Kidney (tissue), 14 donors: ENCODE measurements around the gene CRB2. TPM values are rescaled to one million over a fixed set of nuclear protein-coding genes. Genes with fewer than 3 reads are reported as not detected.

Experiments used
- DNase-seq, 5 donors: peaks; one replicate each; pipeline ENCODE4 v3.0.0-alpha.2; 2013 to 2020
- FAIRE-seq: peaks from 2 replicates; lab custom pipeline; 2012; peaks lifted over from hg19 to GRCh38; lab: Jason Lieb, UNC
- H3K27ac ChIP-seq, 2 donors: one replicate each; pipeline ENCODE4 v1.7.0; 2013; ENCODE audit warnings: low read depth in 2 of 2, low read length in 2 of 2, inconsistent platforms in 1 of 2
- H3K27me3 ChIP-seq: one replicate; pipeline ENCODE4 v1.7.1; 2013; ENCODE audit warnings: low read length, inconsistent platforms; ENCODE audit not compliant: control insufficient read depth, insufficient read depth
- H3K36me3 ChIP-seq, 3 donors: one replicate each; pipeline versions ENCODE4 v1.7.0 to v1.7.1; 2013; ENCODE audit warnings: low read length in 3 of 3, control low read depth in 1 of 3, inconsistent platforms in 1 of 3; ENCODE audit not compliant: insufficient read depth in 3 of 3, control insufficient read depth in 2 of 3
- H3K4me1 ChIP-seq, 3 donors: one replicate each; pipeline versions ENCODE4 v1.7.0 to v1.7.1; 2013; ENCODE audit warnings: low read length in 3 of 3, inconsistent platforms in 1 of 3, low read depth in 1 of 3; ENCODE audit not compliant: control insufficient read depth in 2 of 3, insufficient read depth in 2 of 3
- H3K4me3 ChIP-seq, 3 donors: one replicate each; pipeline versions ENCODE4 v1.7.0 to v1.8.1; 2013; ENCODE audit warnings: low read length in 3 of 3, control low read depth in 1 of 3, inconsistent platforms in 1 of 3
- H3K9ac ChIP-seq, 3 donors: one replicate each; pipeline versions ENCODE4 v1.7.0 to v1.7.1; 2013; ENCODE audit warnings: low read length in 3 of 3, control low read depth in 1 of 3, inconsistent platforms in 1 of 3
- H3K9me3 ChIP-seq, 3 donors: one replicate each; pipeline versions ENCODE4 v1.7.0 to v1.7.1; 2013; ENCODE audit warnings: low read length in 3 of 3, control low read depth in 1 of 3, inconsistent platforms in 1 of 3; ENCODE audit not compliant: control insufficient read depth in 2 of 3, insufficient read depth in 1 of 3
- intact Hi-C: fragments of 100-400 bp; cut with DNase I; formaldehyde crosslinking; loops from one replicate; pipeline ENCODE4 v1.11.1; 2022
- polyA plus RNA-seq: library from polyadenylated mRNA; stranded (reverse); fragments of 350-450 nt; fragmentation: Illumina TruSeq; extraction: RNeasy Lipid Tissue Mini Kit (QIAGEN cat#74804); gene quantifications from one replicate; pipeline ENCODE4 v1.2.3, GENCODE V29; 2014; ENCODE audit warnings: low read depth, low replicate concordance; ENCODE audit not compliant: insufficient read depth
- total RNA-seq: library from RNA; stranded (reverse); fragmentation: NEBNext Ultra II Directional; extraction: Animal tissue kit (Norgen Biotek cat#: 25700); gene quantifications from one replicate; pipeline ENCODE4 v1.2.1, GENCODE V29; 2021
- TF ChIP-seq, protein P1 (sequence below): IDR thresholded peaks from 3 replicates; pipeline ENCODE4 v1.5.1; 2012; ENCODE audit warnings: mild to moderate bottlenecking, moderate library complexity, borderline replicate concordance; ENCODE audit not compliant: insufficient read depth; ENCODE audit errors: extremely low read depth
- donor health status: control.
- donor health status: control.
- donor health status: control.
- donor health status: control.
- donor health status: control.
- donor health status: DM: yes; HTN: yes; CAD: no.
- donor health status: Normal renal cell carcinoma (clear cell type).

Gene CRB2
- total and polyA plus RNA-seq, 2 donors from 2014 or later = 0.88 to 8.4 TPM

DNA sequence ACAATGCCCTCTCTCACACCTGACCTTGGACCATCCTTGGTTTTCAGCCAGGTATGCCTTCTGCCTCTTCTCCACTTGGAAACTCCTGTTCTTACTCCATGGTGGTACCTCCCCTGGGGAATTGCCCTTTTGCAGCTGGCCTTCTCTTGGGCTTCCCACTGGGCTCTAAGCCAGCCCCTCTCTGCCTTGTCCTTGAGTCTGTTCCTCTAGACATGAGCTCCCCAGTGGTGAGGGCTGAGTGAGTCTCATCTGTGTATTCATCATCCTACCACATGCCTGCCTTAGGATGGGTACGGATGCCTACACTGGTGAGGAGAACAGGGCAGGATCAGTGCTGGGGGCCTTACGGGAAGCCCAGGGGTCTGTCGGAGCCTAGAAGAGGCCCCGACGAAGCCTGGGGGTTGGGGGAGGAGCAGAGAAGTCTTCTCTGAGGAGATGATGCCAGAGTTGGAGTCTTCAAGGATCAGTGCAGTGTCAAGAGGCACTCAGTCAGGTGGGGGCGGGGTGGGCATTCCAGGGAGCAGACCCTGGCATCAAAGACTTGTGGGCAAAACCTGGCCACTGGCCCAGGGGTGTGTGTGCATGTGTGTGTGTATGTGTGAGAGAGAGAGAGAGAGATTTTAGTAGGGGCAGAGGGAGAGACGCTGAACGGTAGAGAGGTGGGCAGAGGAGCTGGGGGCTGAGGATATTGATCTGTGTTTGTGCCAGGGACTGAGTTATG is 5.2 kb upstream of the CRB2 start:
- intact Hi-C loops = loop anchor here (10.0 kb wide), 1 partner anchor 266 kb away; no protein-coding TSS in a partner anchor
- no peaks in the 10 kb centered on the region for H3K9me3 ChIP-seq
- TF ChIP-seq, protein P1, sequence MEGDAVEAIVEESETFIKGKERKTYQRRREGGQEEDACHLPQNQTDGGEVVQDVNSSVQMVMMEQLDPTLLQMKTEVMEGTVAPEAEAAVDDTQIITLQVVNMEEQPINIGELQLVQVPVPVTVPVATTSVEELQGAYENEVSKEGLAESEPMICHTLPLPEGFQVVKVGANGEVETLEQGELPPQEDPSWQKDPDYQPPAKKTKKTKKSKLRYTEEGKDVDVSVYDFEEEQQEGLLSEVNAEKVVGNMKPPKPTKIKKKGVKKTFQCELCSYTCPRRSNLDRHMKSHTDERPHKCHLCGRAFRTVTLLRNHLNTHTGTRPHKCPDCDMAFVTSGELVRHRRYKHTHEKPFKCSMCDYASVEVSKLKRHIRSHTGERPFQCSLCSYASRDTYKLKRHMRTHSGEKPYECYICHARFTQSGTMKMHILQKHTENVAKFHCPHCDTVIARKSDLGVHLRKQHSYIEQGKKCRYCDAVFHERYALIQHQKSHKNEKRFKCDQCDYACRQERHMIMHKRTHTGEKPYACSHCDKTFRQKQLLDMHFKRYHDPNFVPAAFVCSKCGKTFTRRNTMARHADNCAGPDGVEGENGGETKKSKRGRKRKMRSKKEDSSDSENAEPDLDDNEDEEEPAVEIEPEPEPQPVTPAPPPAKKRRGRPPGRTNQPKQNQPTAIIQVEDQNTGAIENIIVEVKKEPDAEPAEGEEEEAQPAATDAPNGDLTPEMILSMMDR = no peak
- no peak overlapping the region for H3K9ac ChIP-seq
- no peaks in the 10 kb centered on the region for H3K27me3 ChIP-seq
- no peak overlapping the region for H3K4me3 ChIP-seq
- H3K27ac ChIP-seq = no peak overlapping the region
- peaks cover 0 to 6% (median 0%) of the 10 kb centered on the region in 3 donors for H3K4me1 ChIP-seq
- DNase-seq (no peak), FAIRE-seq (no peak)
- no peaks in the 10 kb centered on the region for H3K36me3 ChIP-seq

DNA sequence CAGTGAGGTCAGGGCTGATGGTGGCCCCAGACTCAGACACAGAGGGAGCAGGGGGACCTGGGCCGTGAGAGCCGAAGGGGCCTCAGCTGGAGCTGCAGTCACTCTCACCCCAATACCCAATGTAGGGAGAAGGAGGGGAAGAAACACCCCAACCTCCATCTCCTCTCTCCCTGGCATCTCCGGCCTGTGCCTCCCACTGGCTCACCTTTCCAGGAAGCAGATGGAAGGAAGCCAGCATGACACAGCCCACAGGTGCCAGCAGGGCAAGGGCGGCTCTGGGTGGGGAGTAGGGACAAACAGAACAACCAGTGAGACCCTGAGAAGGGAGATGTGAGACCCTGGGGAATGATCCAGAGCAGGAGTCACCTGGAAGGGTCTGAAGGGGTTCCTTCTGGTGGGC is 3.0 kb upstream of the CRB2 start:
- Histone ChIP-seq H3K27me3 (no peaks in the 10 kb centered on the region), H3K9me3 (no peaks in the 10 kb centered on the region), H3K4me3 (no peak overlapping the region), H3K36me3 (no peaks in the 10 kb centered on the region), H3K4me1 (peaks cover 0 to 6% (median 0%) of the 10 kb centered on the region in 3 donors), H3K9ac (no peak overlapping the region), H3K27ac (no peak overlapping the region)
- intact Hi-C loops = loop anchor here (10.0 kb wide), 1 partner anchor 268 kb away; no protein-coding TSS in a partner anchor
- no peak for FAIRE-seq
- TF ChIP-seq, protein P1 = no peak
- DNase-seq = peak in 1 of 5 donors; percentile 45

DNA sequence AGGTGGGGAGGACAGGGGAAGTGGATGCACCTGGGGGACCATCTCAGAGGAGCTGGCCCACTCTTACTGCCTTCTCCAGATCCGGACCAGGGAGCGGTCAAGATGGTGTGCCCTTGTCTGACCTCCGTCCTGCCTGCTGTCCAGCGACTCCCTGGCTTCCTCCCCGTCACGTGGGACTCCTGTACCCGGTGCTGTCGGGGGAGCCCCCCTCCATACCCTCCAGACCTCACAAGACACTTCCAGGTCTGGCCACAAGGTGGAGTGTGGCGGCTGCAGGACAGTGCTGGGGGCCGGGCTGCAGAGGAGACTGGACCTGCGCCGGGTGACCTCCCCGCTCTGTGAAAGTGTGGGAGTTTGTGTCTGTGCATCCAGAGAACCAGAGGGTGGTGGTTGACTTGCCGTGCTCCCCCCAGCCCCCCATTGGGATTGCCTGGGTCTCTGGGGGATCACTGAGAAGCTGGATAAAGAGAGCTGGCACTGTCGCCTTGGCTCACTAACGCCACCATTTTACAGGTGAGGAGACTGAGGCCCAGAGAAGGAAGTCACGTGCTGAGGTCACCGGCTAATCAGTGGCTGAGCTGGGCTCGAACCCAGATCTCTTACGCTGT is 1.9 kb upstream of the CRB2 start:
- Histone ChIP-seq H3K9ac (no peak overlapping the region), H3K9me3 (no peaks in the 10 kb centered on the region), H3K4me1 (peaks cover 0 to 6% (median 0%) of the 10 kb centered on the region in 3 donors), H3K27ac (no peak overlapping the region), H3K4me3 (no peak overlapping the region), H3K27me3 (no peaks in the 10 kb centered on the region), H3K36me3 (no peaks in the 10 kb centered on the region)
- intact Hi-C loops = loop anchor here (10.0 kb wide), 1 partner anchor 269 kb away; no protein-coding TSS in a partner anchor
- DNase-seq = peak in 4 of 5 donors; percentile 86 to 92 (median 88)
- TF ChIP-seq, protein P1 = peak; percentile 69
- FAIRE-seq = no peak
